Choroid plexus epithelial cell (primary cell): ENCODE results near the gene ZNF765.

ENCODE experiments used
- DNase-seq: peaks from one replicate; pipeline ENCODE4 v3.0.0-alpha.2; 2010; ENCODE audit warnings: low read depth
- H3K4me3 ChIP-seq: 2 replicates; pipeline ENCODE4 v1.5.1; 2011; ENCODE audit warnings: low read depth, mild to moderate bottlenecking, control low read depth, low read length, moderate library complexity
- TF ChIP-seq, protein P1 (sequence below): conservative IDR thresholded peaks from 2 replicates; pipeline ENCODE4 v1.5.1; 2011; ENCODE audit warnings: low read depth, mild to moderate bottlenecking, control low read depth, inconsistent platforms, low read length, moderate library complexity

The ZNF765 gene

GRCh38 chr19:53372196-53372595, 22.8 kb upstream of the ZNF765 start:
- H3K4me3 ChIP-seq = no peak overlapping the region
- TF ChIP-seq, protein P1, sequence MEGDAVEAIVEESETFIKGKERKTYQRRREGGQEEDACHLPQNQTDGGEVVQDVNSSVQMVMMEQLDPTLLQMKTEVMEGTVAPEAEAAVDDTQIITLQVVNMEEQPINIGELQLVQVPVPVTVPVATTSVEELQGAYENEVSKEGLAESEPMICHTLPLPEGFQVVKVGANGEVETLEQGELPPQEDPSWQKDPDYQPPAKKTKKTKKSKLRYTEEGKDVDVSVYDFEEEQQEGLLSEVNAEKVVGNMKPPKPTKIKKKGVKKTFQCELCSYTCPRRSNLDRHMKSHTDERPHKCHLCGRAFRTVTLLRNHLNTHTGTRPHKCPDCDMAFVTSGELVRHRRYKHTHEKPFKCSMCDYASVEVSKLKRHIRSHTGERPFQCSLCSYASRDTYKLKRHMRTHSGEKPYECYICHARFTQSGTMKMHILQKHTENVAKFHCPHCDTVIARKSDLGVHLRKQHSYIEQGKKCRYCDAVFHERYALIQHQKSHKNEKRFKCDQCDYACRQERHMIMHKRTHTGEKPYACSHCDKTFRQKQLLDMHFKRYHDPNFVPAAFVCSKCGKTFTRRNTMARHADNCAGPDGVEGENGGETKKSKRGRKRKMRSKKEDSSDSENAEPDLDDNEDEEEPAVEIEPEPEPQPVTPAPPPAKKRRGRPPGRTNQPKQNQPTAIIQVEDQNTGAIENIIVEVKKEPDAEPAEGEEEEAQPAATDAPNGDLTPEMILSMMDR = no peak
- DNase-seq = no peak

DNA sequence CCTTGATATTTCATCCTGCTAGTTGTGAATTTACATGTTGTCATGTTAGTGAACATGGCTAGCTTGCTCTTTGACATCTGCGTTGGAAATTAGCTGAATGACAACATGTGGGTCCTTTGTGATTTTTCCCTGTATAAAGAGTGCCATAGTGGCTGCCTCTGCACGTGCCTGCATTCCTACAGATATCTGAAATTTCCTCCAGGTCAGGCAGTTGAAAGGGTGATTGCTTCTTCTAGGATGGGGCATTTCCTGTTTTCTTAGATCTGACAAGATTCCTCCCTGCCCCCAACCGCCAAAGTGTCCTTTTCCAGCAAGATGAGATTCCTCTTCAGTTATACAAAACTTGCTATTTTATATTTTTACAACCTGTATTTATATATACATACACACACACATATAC, 20.7 kb upstream of the ZNF765 start:
- TF ChIP-seq, protein P1 = no peak
- no peak for DNase-seq
- no peak overlapping the region for H3K4me3 ChIP-seq

GRCh38 chr19:53374743-53375142, 20.2 kb upstream of the ZNF765 start:
- no peak for DNase-seq
- H3K4me3 ChIP-seq = no peak overlapping the region
- TF ChIP-seq, protein P1 = no peak

- H3K4me3 ChIP-seq = no peak overlapping the region
- TF ChIP-seq, protein P1 = no peak
- no peak for DNase-seq
Observed at GRCh38 chr19:53381376-53381775, 13.6 kb upstream of the ZNF765 start.

DNA sequence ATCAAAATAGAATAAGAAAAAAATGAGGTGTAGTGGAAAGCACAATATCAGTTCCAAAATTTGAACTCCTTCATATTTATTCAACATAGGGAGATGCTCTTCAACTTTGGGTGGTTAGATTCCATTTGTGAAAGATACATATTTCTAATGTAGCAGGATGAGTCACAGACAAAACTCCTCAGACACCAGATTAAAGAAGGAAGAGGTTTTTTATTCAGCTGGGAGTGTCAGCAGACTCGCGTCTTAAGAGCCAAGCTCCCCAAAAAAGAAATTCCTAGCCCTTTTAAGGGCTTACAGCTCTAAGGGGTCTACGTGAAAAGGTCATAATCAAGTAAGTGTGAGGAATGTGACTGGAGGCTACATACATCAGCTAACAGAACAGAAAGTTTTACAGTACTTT, 6.8 kb upstream of the ZNF765 start:
- TF ChIP-seq, protein P1 = no peak
- no peak overlapping the region for H3K4me3 ChIP-seq
- peak; percentile 58 for DNase-seq

DNA sequence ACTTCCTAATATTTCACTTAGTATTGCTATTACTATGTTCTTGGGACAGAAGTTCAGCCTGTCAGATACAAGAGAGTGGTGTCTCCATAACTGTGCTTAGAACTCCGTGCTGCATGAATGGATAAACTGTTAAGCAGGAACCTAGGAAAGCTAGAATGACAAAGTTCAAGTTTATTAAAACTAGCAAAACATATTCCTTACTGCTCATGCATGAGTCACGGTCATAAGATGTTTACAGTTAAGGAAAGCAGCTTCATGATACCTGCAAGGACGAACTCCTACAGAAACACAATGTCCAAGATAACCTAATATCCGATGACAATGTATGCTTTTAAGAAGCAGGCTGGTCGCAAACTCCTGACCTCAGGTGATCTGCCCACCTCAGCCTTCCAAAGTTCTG, 6.0 kb upstream of the ZNF765 start:
- DNase-seq = peak; percentile 44
- no peak overlapping the region for H3K4me3 ChIP-seq
- TF ChIP-seq, protein P1 = no peak

GRCh38 chr19:53389571-53389970, 5.4 kb upstream of the ZNF765 start:
- TF ChIP-seq, protein P1 = no peak
- H3K4me3 ChIP-seq = no peak overlapping the region
- no peak for DNase-seq
